Erythroblast (primary cell): ENCODE measurements around the gene FKBP2.

Experiments used
- GATA1 ChIP-seq: IDR thresholded peaks from 2 replicates; pipeline ENCODE4 v1.6.1; 2011; ENCODE audit warnings: low read depth, mild to moderate bottlenecking, control low read depth, low read length, moderate library complexity
- POLR2A ChIP-seq: IDR thresholded peaks from 2 replicates; pipeline ENCODE4 v1.6.1; 2011; ENCODE audit warnings: mild to moderate bottlenecking, low read length

DNA sequence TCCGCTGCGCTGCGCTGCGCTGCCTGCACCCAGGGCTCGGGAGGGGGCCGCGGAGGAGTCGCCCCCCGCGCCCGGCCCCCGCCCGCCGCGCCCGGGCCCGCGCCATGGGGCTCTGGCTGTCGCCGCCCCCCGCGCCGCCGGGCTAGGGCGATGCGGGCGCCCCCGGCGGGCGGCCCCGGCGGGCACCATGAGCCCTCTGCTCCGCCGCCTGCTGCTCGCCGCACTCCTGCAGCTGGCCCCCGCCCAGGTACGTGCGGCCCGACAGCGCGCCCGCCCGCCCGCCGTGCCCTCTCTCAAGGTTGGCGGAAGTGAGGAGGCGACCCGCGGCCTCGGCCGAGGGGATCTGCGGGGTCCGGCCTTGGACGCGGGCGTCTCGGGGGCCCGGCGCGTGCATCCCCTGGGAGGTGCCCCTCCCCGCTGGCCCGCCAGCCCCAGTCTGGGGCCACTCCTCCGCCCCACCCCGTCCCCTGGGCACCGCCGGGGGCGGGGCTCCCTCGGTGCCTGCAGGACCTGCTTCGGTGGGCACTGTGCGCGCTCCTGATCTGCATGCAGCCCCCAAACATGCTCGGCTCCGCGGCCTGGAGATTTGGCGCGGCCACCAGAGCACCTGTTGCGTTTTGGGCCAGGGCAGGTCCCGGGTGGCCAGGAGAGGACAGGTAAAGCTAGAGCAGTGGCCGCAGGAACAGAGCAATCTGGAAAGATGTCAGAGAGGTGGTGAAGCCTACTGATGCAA, 6.1 kb upstream of the FKBP2 start:
- no peak for TF ChIP-seq POLR2A
- TF ChIP-seq GATA1: no peak
